Activated B cell treated with CpG ODN at 0.5 μM for 24 hours (primary cell): ENCODE results near the gene SPAG4. TPM values are rescaled to one million over a fixed set of nuclear protein-coding genes. Genes with fewer than 3 reads are reported as not detected.

Source experiments
- ATAC-seq: fragments of 200-7000 bp; cut with Tn5 transposase; one replicate; pipeline ENCODE4 v1.10.0; 2021; ENCODE audit warnings: low read depth, mild to moderate bottlenecking, moderate library complexity
- CTCF ChIA-PET: fragments of 350-600 bp; sonication (Branson Sonifier 250); formaldehyde crosslinking; loops from one replicate; lab custom pipeline; 2021; ENCODE audit warnings: antibody characterized with exemption; lab: Charles Lee
- POLR2A ChIA-PET: fragments of 350-600 bp; sonication (Branson Sonifier 250); formaldehyde crosslinking; loops from one replicate; lab custom pipeline; 2021; ENCODE audit warnings: antibody characterized with exemption; lab: Charles Lee
- DNase-seq: peaks from one replicate; pipeline ENCODE4 v3.0.0; 2022
- H3K27ac Mint-ChIP-seq: one replicate; pipeline ENCODE4 v1.8.0; 2020; ENCODE audit warnings: mixed read lengths
- H3K27me3 Mint-ChIP-seq: one replicate; pipeline ENCODE4 v1.8.0; 2021; ENCODE audit warnings: mixed read lengths
- H3K36me3 Mint-ChIP-seq: one replicate; pipeline ENCODE4 v1.8.0; 2021; ENCODE audit warnings: low read depth, mixed read lengths
- H3K4me1 Mint-ChIP-seq: one replicate; pipeline ENCODE4 v1.8.0; 2021; ENCODE audit warnings: mixed read lengths
- H3K4me3 Mint-ChIP-seq: one replicate; pipeline ENCODE4 v1.8.0; 2020; ENCODE audit warnings: mild to moderate bottlenecking, mixed read lengths
- H3K9me3 Mint-ChIP-seq: one replicate; pipeline ENCODE4 v1.8.0; 2020; ENCODE audit warnings: mixed read lengths
- intact Hi-C: fragments of 100-400 bp; cut with micrococcal nuclease; formaldehyde crosslinking; loops from one replicate; pipeline ENCODE4 v1.15.1; 2024
- total RNA-seq: library from RNA; stranded (reverse); gene quantifications from 2 replicates; pipeline ENCODE4 v1.2.3, GENCODE V29; 2022
- TF ChIP-seq, protein P1 (sequence below): fragments of 200-600 bp; IDR thresholded peaks from one replicate; pipeline ENCODE4 v1.8.0; 2022; ENCODE audit warnings: antibody characterized with exemption, mild to moderate bottlenecking

Gene SPAG4
- total RNA-seq, 1 donor from 2014 or later, result 2.2 TPM

DNA sequence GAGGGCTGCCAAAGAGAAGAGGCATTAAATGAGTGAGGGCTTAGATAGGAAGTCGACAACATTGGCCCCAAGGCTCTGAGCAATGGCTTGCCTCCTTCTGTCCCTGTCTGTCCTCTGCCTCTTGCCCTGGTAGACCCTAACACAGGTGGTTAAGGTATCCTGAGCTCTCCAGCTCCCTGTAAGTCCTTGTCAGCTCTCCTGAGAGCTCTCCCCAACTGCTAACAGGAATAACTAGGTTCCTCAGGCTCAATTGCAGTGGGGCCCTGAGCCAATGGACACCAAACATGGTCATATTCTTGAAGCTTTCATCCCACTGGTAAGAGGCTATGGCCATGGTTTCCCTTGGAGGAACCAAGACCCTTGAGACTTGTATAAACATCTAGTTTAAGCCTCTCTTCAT, 54.1 kb downstream of the SPAG4 start:
- no peak overlapping the region for H3K4me3 Mint-ChIP-seq
- peaks cover 59% of the 10 kb centered on the region for H3K36me3 Mint-ChIP-seq
- DNase-seq, result no peak
- peaks cover 5% of the 10 kb centered on the region for H3K4me1 Mint-ChIP-seq
- POLR2A ChIA-PET, result interaction anchor here (0.5 kb wide), 2 partner anchors 11 to 150 kb away, joined by 3 to 4 read pairs; no protein-coding TSS in a partner anchor
- no peaks in the 10 kb centered on the region for H3K9me3 Mint-ChIP-seq
- H3K27me3 Mint-ChIP-seq, result no peaks in the 10 kb centered on the region
- H3K27ac Mint-ChIP-seq, result no peak overlapping the region
- ATAC-seq, result no peak
- TF ChIP-seq, protein P1, sequence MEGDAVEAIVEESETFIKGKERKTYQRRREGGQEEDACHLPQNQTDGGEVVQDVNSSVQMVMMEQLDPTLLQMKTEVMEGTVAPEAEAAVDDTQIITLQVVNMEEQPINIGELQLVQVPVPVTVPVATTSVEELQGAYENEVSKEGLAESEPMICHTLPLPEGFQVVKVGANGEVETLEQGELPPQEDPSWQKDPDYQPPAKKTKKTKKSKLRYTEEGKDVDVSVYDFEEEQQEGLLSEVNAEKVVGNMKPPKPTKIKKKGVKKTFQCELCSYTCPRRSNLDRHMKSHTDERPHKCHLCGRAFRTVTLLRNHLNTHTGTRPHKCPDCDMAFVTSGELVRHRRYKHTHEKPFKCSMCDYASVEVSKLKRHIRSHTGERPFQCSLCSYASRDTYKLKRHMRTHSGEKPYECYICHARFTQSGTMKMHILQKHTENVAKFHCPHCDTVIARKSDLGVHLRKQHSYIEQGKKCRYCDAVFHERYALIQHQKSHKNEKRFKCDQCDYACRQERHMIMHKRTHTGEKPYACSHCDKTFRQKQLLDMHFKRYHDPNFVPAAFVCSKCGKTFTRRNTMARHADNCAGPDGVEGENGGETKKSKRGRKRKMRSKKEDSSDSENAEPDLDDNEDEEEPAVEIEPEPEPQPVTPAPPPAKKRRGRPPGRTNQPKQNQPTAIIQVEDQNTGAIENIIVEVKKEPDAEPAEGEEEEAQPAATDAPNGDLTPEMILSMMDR, result no peak
- CTCF ChIA-PET, result no interaction called here
- intact Hi-C loops, result no loop called here

Other genes with a start within 250 kb of the SPAG4 start
- gene UQCC1, start 203.9 kb upstream of the SPAG4 start, total RNA-seq, result 52.9 and 58.3 TPM in 2 replicates
- gene GDF5, start 177.6 kb upstream of the SPAG4 start, total RNA-seq, result not detected in 2 replicates
- 49.6 and 54.7 TPM in 2 replicates for gene CEP250, start 160.2 kb upstream of the SPAG4 start, total RNA-seq
- not detected in 2 replicates for gene C20orf173, start 86.2 kb upstream of the SPAG4 start, total RNA-seq
- gene ERGIC3, start 73.8 kb upstream of the SPAG4 start, total RNA-seq, result 159 and 183 TPM in 2 replicates
- gene CPNE1, start 49.1 kb downstream of the SPAG4 start, total RNA-seq, result 234 and 264 TPM in 2 replicates
- 129 and 139 TPM in 2 replicates for gene RBM12, start 49.1 kb downstream of the SPAG4 start, total RNA-seq
- 27.1 and 30.6 TPM in 2 replicates for gene NFS1, start 83.5 kb downstream of the SPAG4 start, total RNA-seq
- 96.8 and 131 TPM in 2 replicates for gene ROMO1, start 83.6 kb downstream of the SPAG4 start, total RNA-seq
- gene RBM39, start 126.4 kb downstream of the SPAG4 start, total RNA-seq, result 432 and 483 TPM in 2 replicates
- gene PHF20, start 156.2 kb downstream of the SPAG4 start, total RNA-seq, result 72.3 and 86.0 TPM in 2 replicates